Measurements from ENCODE around the gene STK32B.

Gene STK32B

GRCh38 chr4:5469861-5470260 is 418.6 kb downstream of the STK32B start:
- H3K36me3 ChIP-seq (ENCODE audit: control insufficient read depth, insufficient read depth, low read length), result no peaks in the 10 kb centered on the region
- no peak for TF ChIP-seq CTCF (IDR thresholded peaks at IDR 0.05)
- no peaks in the 10 kb centered on the region for H3K79me2 ChIP-seq

GRCh38 chr4:5470318-5471198 is 419.3 kb downstream of the STK32B start:
- Histone ChIP-seq H3K36me3 (ENCODE audit: control insufficient read depth, insufficient read depth, low read length) (no peaks in the 10 kb centered on the region), H3K27ac (no peak overlapping the region), H3K9me3 (ENCODE audit: control insufficient read depth, low read length) (no peaks in the 10 kb centered on the region), H3K27me3 (ENCODE audit: control insufficient read depth, insufficient read depth, low read length) (no peaks in the 10 kb centered on the region), H3K9ac (no peak overlapping the region), H3K4me2 (ENCODE audit: low read length) (no peak overlapping the region), H2AFZ (no peak overlapping the region), H3K79me2 (no peaks in the 10 kb centered on the region), H3K4me1 (no peaks in the 10 kb centered on the region), H3K4me3 (ENCODE audit: low read depth, low read length) (no peak overlapping the region)
- TF ChIP-seq CTCF (IDR thresholded peaks at IDR 0.05), result no peak

More at GRCh38 chr4:5469861-5470260, 418.6 kb downstream of the STK32B start:
- H3K9me3 ChIP-seq (ENCODE audit: control insufficient read depth, low read length), result no peaks in the 10 kb centered on the region
- H3K27ac ChIP-seq, result no peak overlapping the region
- no peak overlapping the region for H2AFZ ChIP-seq
- no peaks in the 10 kb centered on the region for H3K4me1 ChIP-seq
- no peaks in the 10 kb centered on the region for H3K27me3 ChIP-seq (ENCODE audit: control insufficient read depth, insufficient read depth, low read length)
- H3K4me2 ChIP-seq (ENCODE audit: low read length), result no peak overlapping the region
- H3K9ac ChIP-seq, result no peak overlapping the region
- H3K4me3 ChIP-seq (ENCODE audit: low read depth, low read length), result no peak overlapping the region

- TF ChIP-seq CTCF (IDR thresholded peaks at IDR 0.05), result no peak
- no peak overlapping the region for H3K27ac ChIP-seq
- H3K4me3 ChIP-seq (ENCODE audit: low read depth, low read length), result no peak overlapping the region
- no peaks in the 10 kb centered on the region for H3K9me3 ChIP-seq (ENCODE audit: control insufficient read depth, low read length)
- H3K36me3 ChIP-seq (ENCODE audit: control insufficient read depth, insufficient read depth, low read length), result no peaks in the 10 kb centered on the region
- H2AFZ ChIP-seq, result no peak overlapping the region
- H3K27me3 ChIP-seq (ENCODE audit: control insufficient read depth, insufficient read depth, low read length), result no peaks in the 10 kb centered on the region
- H3K4me1 ChIP-seq, result no peaks in the 10 kb centered on the region
- H3K4me2 ChIP-seq (ENCODE audit: low read length), result no peak overlapping the region
- no peak overlapping the region for H3K9ac ChIP-seq
- no peaks in the 10 kb centered on the region for H3K79me2 ChIP-seq
Observed at GRCh38 chr4:5471206-5471605, 419.9 kb downstream of the STK32B start.

GRCh38 chr4:5471691-5472090 is 420.4 kb downstream of the STK32B start:
- Histone ChIP-seq H3K79me2 (no peaks in the 10 kb centered on the region), H3K36me3 (ENCODE audit: control insufficient read depth, insufficient read depth, low read length) (no peaks in the 10 kb centered on the region), H3K4me1 (no peaks in the 10 kb centered on the region), H3K4me2 (ENCODE audit: low read length) (no peak overlapping the region), H3K9me3 (ENCODE audit: control insufficient read depth, low read length) (no peaks in the 10 kb centered on the region), H2AFZ (no peak overlapping the region), H3K27ac (no peak overlapping the region), H3K4me3 (ENCODE audit: low read depth, low read length) (no peak overlapping the region), H3K27me3 (ENCODE audit: control insufficient read depth, insufficient read depth, low read length) (no peaks in the 10 kb centered on the region), H3K9ac (no peak overlapping the region)
- TF ChIP-seq CTCF (IDR thresholded peaks at IDR 0.05), result no peak

GRCh38 chr4:5472160-5472591 is 420.9 kb downstream of the STK32B start:
- H3K4me2 ChIP-seq (ENCODE audit: low read length), result no peak overlapping the region
- H3K4me1 ChIP-seq, result no peaks in the 10 kb centered on the region
- H3K27me3 ChIP-seq (ENCODE audit: control insufficient read depth, insufficient read depth, low read length), result no peaks in the 10 kb centered on the region
- H3K4me3 ChIP-seq (ENCODE audit: low read depth, low read length), result no peak overlapping the region
- no peak overlapping the region for H3K27ac ChIP-seq
- no peak overlapping the region for H2AFZ ChIP-seq
- H3K36me3 ChIP-seq (ENCODE audit: control insufficient read depth, insufficient read depth, low read length), result no peaks in the 10 kb centered on the region
- H3K9me3 ChIP-seq (ENCODE audit: control insufficient read depth, low read length), result no peaks in the 10 kb centered on the region
- no peak overlapping the region for H3K9ac ChIP-seq
- H3K79me2 ChIP-seq, result no peaks in the 10 kb centered on the region
- no peak for TF ChIP-seq CTCF (IDR thresholded peaks at IDR 0.05)
